Left ventricle myocardium superior (tissue), 1 donor: ENCODE measurements around the gene HOXA7. TPM values are rescaled to one million over a fixed set of nuclear protein-coding genes. Genes with fewer than 3 reads are reported as not detected.

Source experiments
- ATAC-seq: fragments of 200-7000 bp; cut with Tn5 transposase; one replicate; pipeline ENCODE4 v1.9.1; 2020; ENCODE audit warnings: mild to moderate bottlenecking, moderate library complexity
- DNase-seq: peaks from one replicate; pipeline ENCODE4 v3.0.0-alpha.2; 2020
- intact Hi-C: fragments of 100-400 bp; cut with micrococcal nuclease; formaldehyde crosslinking; loops from one replicate; pipeline ENCODE4 v1.11.0; 2022
- total RNA-seq: library from RNA; stranded (reverse); fragmentation: NEBNext Ultra II Directional; extraction: Animal tissue kit (Norgen Biotek cat#: 25700); gene quantifications from one replicate; pipeline ENCODE4 v1.2.1, GENCODE V29; 2021
- donor health status: DM: no; HTN: yes; CAD: no; lungs with severe emphysema.

The HOXA7 gene
- total RNA-seq, 1 donor from 2014 or later = not detected

- no peak for DNase-seq
- no peak for ATAC-seq
Observed at GRCh38 chr7:27173956-27174873, 17.7 kb upstream of the HOXA7 start, which contains the start of gene HOXA10. Gene HOXA10, minus strand, starts transcription at chr7:27174320. Its CDS starts 14 bp downstream, at chr7:27174306.

GRCh38 chr7:27173511-27173955 lies 17.1 kb upstream of the HOXA7 start:
- intact Hi-C loops = no loop called here
- ATAC-seq (peak; percentile 30), DNase-seq (no peak)

More at GRCh38 chr7:27173956-27174873, 17.7 kb upstream of the HOXA7 start, which contains the start of gene HOXA10:
- intact Hi-C loops = no loop called here

- intact Hi-C loops = no loop called here
- DNase-seq (no peak), ATAC-seq (peak; percentile 38)
Observed at GRCh38 chr7:27172823-27173510, 16.5 kb upstream of the HOXA7 start.

DNA sequence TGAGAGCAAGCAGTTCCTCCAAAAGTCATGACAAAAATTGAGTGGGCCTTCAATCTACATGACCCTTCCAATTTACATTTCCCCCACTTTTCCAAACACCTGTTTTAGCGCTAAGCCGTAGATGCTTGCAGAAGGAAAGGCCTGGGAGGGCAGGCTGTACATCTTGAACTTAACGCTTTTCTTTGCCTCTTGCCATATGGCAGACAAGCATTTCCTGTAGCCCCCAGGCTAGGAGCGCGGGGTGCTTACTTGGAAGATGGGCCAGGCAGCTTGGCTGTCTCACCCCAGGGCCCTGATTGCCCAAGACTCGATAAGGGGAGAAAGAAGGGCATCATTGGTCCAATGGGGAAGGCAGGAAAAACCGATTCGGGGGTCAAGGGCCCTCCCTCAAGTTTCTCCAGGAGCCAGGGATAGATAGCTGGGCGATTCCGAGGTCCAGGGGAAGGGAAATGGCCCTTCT lies 15.9 kb upstream of the HOXA7 start:
- intact Hi-C loops = no loop called here
- ATAC-seq (no peak), DNase-seq (no peak)

GRCh38 chr7:27171637-27172314 lies 15.3 kb upstream of the HOXA7 start:
- DNase-seq (no peak), ATAC-seq (no peak)
- intact Hi-C loops = no loop called here

DNA sequence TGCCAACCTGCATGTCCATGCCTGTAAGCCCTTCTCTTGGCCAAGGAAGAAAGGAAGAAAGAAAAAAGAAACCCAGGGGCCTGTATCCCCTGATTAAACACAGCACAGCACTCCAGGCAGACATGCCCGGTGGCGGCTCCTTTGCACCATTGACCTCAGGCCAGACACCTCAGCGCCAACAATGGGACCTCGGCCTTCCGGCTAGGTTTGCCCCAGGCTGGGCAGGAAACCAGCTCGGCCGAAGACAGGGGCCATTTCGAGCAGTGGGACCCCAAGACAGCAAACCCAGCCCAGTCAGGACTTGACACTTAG lies 14.8 kb upstream of the HOXA7 start:
- DNase-seq (no peak), ATAC-seq (no peak)
- intact Hi-C loops = no loop called here

GRCh38 chr7:27170426-27171324 lies 14.2 kb upstream of the HOXA7 start:
- DNase-seq = no peak
- no peak for ATAC-seq
- intact Hi-C loops = no loop called here

DNA sequence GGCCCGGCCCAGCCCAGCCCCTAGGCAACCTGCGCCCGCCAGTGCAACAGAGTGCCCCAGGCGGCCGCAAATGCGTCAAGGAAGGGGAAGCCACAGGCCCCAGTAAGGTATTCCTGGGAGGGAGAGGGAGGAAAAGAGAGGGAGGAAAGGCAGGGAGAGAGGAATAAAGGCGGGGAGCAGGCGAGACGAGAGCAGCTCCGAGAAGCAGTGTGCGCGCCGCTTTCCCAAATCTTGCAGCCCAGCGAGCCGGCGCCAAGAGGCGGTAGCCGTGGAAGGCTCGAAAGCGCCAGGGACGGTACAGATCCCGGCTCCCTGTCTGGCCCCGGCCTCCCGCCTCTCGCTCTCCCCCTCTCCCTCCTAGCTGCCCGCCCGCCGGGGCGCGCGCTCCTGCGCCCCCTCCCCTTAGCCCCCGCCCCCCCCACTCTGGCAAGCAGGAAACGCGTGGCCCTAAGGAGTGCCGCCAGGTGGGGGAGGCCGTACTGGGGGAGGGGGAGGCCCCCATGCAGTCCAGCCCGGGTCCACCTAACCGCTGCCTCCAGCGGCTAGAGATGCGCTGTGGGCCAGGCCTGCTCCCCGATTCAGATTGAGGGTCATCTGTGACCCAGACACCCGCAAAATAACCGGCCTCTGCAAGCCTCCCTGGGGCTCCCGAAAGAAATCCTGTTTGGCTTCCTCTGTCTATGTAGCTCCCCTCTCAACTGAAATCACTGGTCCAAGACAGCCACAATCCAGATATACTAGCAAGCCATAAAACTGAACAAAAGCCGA lies 13.4 kb upstream of the HOXA7 start:
- intact Hi-C loops = loop anchor here (10.0 kb wide), 1 partner anchor 795 kb away; no protein-coding TSS in a partner anchor
- ATAC-seq = no peak
- DNase-seq = peak; percentile 12

DNA sequence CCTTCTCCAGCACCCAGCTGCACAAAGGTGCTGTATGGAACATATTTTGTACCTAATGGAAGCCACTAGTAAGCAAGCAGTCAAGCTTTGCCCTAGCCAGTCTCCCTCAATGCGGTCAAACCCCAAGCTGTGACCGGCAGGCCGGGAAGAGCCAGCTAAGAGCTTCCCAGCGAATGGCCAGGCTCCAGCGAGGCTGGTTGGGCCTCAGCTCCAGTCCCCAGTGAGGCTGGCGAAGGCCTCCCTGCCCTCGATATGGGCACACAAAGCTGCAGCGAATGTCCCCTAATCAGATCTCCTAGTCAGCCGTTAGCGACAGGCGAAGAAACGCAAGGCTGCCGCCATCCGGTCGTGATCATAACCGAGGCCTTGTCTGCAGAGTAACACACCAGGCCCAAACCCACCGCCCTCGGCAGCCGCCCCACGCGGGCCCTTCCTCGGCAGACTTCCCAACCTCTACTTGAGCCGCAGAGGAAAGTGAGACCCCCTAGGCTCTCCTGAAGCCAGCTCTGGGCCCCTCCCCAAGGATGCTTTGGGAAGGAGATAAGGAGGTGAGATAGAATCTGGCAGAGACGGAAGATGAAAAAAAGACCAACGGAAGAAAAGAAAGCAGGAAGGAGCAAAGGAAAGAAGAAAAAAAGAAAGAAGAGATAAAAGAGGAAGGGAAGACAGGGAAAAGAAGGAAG lies 11.9 kb upstream of the HOXA7 start:
- DNase-seq = peak; percentile 12
- no peak for ATAC-seq
- intact Hi-C loops = loop anchor here (10.0 kb wide), 1 partner anchor 794 kb away; no protein-coding TSS in a partner anchor

DNA sequence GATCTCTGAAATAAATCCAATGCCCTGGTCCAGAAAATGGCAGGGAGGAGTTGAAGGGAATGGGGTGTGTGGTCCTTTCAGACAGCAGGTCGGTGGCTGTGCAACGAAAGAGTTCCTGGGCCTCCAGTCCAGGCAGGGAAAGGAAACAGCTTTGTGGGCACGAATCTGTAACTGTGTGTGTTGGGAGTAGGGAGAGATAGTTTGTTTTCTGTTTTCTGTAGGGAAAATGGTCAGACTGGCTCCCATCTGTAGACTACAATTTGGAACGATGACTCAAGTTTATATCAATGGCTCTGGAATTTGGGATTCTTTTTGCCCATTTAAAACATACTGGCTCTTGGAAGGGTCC lies 11.4 kb upstream of the HOXA7 start:
- DNase-seq (no peak), ATAC-seq (no peak)
- intact Hi-C loops = loop anchor here (10.0 kb wide), 1 partner anchor 793 kb away; no protein-coding TSS in a partner anchor

DNA sequence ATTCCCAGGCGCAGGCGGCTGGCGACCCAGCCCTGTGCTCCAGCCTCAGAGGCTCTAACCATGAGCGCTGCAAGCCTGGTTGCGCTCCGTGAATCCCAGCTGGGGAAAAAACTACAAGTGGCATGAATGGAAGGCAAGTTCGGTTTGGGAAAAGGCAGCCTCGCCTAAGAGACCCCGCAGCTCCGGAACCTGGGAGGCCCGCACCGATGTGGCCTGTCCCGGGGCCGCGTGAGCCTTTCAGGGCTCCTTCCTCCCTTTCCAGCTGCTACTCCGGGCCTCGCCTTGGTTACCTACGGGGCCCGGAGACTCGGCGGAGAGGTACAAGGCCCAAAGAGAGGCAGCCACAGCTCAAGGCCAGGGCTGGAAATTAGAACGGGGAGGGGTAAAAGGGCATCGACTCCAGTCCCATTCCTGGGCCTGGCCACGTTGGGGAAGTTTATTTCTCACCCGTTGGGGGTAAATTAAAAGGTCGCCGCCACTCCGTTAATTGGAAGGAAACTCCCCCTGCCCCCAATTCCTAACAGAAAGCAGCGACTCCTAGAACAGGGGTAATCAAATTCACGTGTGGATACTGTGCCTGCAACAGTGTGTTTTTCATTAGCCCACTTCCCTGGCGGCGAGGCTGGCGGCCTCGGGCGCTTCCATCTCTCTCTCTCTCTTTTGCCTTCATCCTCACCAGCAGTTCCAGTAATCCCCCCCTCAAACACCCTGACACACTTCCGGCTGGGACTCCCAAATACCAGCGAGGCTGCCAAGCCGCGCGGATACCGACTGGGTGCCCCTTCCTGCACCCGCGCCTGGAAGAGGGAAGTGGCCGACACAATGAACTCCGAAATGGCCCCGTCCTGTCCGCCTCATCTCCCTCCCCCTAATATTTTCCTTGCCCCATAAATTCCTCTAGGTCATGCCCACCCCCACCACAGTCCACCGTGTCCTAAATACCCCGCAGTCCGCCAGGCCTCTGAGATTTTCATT lies 10.3 kb upstream of the HOXA7 start:
- DNase-seq = peak; percentile 25
- intact Hi-C loops = loop anchor here (10.0 kb wide), 1 partner anchor 792 kb away; no protein-coding TSS in a partner anchor
- no peak for ATAC-seq

- intact Hi-C loops = loop anchor here (10.0 kb wide), 1 partner anchor 791 kb away; no protein-coding TSS in a partner anchor
- ATAC-seq (no peak), DNase-seq (peak; percentile 20)
Observed at GRCh38 chr7:27165996-27166530, 9.6 kb upstream of the HOXA7 start.

- intact Hi-C loops = loop anchor here (10.0 kb wide), 1 partner anchor 791 kb away; no protein-coding TSS in a partner anchor
- no peak for ATAC-seq
- DNase-seq = peak; percentile 60
Observed at GRCh38 chr7:27165089-27165995, 8.9 kb upstream of the HOXA7 start, which contains the start of gene HOXA9. Gene HOXA9, minus strand, starts transcription at chr7:27165537. Its CDS starts 80 bp downstream, at chr7:27165457.

- no peak for ATAC-seq
- intact Hi-C loops = loop anchor here (5.0 to 10.0 kb wide), 2 partner anchors 482 to 790 kb away; no protein-coding TSS in a partner anchor
- DNase-seq = peak; percentile 30
Observed at GRCh38 chr7:27164367-27165088, 8.1 kb upstream of the HOXA7 start.
